SK-N-SH (cell line): ENCODE results near the gene ISY1.
"Not testable (repeated sequence)": the region's sequence is repeated elsewhere in the genome, so short reads cannot be mapped to it uniquely, and the experiment has no call there.

Experiments used
- ELF1 ChIP-seq: IDR thresholded peaks from 2 replicates; pipeline ENCODE4 v1.4.0; 2012
- FOXM1 ChIP-seq: IDR thresholded peaks from 2 replicates; pipeline ENCODE4 v1.4.0; 2012; ENCODE audit warnings: low read depth, mild to moderate bottlenecking
- MEF2A ChIP-seq: IDR thresholded peaks from 2 replicates; pipeline ENCODE4 v1.4.0; 2012; ENCODE audit warnings: low read depth, borderline replicate concordance
- POLR2AphosphoS5 ChIP-seq: IDR thresholded peaks from 2 replicates; pipeline ENCODE4 v1.6.1; 2012; ENCODE audit warnings: low read depth, low read length
- RFX5 ChIP-seq: IDR thresholded peaks from 2 replicates; pipeline ENCODE4 v1.6.1; 2012; ENCODE audit warnings: mild to moderate bottlenecking, improper control_type of control experiment, low read length
- TCF12 ChIP-seq: IDR thresholded peaks from 2 replicates; pipeline ENCODE4 v1.4.0; 2012
- TF ChIP-seq, protein P1 (sequence below): fragments of 150-350 bp; IDR thresholded peaks from 2 replicates; pipeline ENCODE4 v1.6.1; 2016; ENCODE audit warnings: mild to moderate bottlenecking, low read depth, low read length
- TF ChIP-seq, protein P2 (sequence below): fragments of 200-600 bp; sonication (generic); IDR thresholded peaks from 2 replicates; pipeline ENCODE4 v1.6.1; 2017; ENCODE audit warnings: antibody characterized with exemption, mild to moderate bottlenecking, moderate library complexity
- TF ChIP-seq, protein P3 (sequence below): IDR thresholded peaks from 2 replicates; pipeline ENCODE4 v1.4.0; 2012; ENCODE audit warnings: low read depth
- TF ChIP-seq, protein P4 (sequence below): IDR thresholded peaks from 2 replicates; pipeline ENCODE4 v1.6.1; 2012; ENCODE audit warnings: mild to moderate bottlenecking, low read depth, low read length, moderate library complexity

DNA sequence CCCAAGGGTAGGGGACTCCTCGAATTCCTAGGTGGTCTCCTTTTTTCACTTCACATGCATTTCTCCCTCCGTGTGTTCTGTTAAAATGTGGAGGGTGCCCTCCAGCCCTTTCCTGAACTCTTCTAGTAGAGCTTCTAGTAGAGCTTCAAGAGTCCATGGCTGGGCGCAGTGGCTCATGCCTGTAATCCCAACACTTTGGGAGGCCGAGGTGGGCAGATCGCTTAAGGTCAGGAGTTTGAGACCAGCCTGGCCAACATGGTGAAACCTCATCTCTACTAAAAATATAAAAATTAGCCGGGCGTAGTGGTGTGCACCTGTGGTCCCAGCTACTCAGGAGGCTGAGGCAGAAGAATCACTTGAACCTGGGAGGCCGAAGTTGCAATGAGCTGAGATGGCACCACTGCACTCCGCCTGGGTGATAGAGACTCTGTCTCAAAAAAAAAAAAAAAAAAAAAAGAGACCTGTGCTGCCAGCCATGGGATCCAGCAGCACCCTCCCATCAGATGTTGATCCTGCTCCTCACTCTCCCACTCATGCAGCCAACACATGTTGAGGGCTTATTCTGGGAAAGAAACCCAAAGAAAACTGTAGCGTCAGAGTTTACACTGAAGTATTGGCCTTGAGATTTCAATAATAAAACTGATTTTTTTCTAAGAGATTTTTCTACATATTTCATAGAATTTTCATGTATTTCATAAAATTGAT lies 49.6 kb downstream of the ISY1 start:
- TF ChIP-seq POLR2AphosphoS5, TCF12, FOXM1, ELF1, RFX5, MEF2A: not testable (repeated sequence)
- TF ChIP-seq, protein P1, sequence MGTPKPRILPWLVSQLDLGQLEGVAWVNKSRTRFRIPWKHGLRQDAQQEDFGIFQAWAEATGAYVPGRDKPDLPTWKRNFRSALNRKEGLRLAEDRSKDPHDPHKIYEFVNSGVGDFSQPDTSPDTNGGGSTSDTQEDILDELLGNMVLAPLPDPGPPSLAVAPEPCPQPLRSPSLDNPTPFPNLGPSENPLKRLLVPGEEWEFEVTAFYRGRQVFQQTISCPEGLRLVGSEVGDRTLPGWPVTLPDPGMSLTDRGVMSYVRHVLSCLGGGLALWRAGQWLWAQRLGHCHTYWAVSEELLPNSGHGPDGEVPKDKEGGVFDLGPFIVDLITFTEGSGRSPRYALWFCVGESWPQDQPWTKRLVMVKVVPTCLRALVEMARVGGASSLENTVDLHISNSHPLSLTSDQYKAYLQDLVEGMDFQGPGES = not testable (repeated sequence)
- TF ChIP-seq, protein P2, sequence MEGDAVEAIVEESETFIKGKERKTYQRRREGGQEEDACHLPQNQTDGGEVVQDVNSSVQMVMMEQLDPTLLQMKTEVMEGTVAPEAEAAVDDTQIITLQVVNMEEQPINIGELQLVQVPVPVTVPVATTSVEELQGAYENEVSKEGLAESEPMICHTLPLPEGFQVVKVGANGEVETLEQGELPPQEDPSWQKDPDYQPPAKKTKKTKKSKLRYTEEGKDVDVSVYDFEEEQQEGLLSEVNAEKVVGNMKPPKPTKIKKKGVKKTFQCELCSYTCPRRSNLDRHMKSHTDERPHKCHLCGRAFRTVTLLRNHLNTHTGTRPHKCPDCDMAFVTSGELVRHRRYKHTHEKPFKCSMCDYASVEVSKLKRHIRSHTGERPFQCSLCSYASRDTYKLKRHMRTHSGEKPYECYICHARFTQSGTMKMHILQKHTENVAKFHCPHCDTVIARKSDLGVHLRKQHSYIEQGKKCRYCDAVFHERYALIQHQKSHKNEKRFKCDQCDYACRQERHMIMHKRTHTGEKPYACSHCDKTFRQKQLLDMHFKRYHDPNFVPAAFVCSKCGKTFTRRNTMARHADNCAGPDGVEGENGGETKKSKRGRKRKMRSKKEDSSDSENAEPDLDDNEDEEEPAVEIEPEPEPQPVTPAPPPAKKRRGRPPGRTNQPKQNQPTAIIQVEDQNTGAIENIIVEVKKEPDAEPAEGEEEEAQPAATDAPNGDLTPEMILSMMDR = not testable (repeated sequence)
- TF ChIP-seq, protein P3, sequence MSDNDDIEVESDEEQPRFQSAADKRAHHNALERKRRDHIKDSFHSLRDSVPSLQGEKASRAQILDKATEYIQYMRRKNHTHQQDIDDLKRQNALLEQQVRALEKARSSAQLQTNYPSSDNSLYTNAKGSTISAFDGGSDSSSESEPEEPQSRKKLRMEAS = not testable (repeated sequence)
- TF ChIP-seq, protein P4, sequence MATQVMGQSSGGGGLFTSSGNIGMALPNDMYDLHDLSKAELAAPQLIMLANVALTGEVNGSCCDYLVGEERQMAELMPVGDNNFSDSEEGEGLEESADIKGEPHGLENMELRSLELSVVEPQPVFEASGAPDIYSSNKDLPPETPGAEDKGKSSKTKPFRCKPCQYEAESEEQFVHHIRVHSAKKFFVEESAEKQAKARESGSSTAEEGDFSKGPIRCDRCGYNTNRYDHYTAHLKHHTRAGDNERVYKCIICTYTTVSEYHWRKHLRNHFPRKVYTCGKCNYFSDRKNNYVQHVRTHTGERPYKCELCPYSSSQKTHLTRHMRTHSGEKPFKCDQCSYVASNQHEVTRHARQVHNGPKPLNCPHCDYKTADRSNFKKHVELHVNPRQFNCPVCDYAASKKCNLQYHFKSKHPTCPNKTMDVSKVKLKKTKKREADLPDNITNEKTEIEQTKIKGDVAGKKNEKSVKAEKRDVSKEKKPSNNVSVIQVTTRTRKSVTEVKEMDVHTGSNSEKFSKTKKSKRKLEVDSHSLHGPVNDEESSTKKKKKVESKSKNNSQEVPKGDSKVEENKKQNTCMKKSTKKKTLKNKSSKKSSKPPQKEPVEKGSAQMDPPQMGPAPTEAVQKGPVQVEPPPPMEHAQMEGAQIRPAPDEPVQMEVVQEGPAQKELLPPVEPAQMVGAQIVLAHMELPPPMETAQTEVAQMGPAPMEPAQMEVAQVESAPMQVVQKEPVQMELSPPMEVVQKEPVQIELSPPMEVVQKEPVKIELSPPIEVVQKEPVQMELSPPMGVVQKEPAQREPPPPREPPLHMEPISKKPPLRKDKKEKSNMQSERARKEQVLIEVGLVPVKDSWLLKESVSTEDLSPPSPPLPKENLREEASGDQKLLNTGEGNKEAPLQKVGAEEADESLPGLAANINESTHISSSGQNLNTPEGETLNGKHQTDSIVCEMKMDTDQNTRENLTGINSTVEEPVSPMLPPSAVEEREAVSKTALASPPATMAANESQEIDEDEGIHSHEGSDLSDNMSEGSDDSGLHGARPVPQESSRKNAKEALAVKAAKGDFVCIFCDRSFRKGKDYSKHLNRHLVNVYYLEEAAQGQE = not testable (repeated sequence)
